Loucy (cell line): ENCODE data around the gene PRKN.

Source experiments
- EZH2phosphoT487 ChIP-seq: fragments of 200-600 bp; IDR thresholded peaks from 2 replicates; pipeline ENCODE4 v1.6.1; 2018; ENCODE audit warnings: antibody characterized with exemption, mild to moderate bottlenecking, moderate library complexity, borderline replicate concordance
- TF ChIP-seq, protein P1 (sequence below): fragments of 200-600 bp; sonication (generic); conservative IDR thresholded peaks from 2 replicates; pipeline ENCODE4 v1.5.1; 2014; ENCODE audit warnings: mild to moderate bottlenecking, antibody characterized with exemption, low read length

DNA sequence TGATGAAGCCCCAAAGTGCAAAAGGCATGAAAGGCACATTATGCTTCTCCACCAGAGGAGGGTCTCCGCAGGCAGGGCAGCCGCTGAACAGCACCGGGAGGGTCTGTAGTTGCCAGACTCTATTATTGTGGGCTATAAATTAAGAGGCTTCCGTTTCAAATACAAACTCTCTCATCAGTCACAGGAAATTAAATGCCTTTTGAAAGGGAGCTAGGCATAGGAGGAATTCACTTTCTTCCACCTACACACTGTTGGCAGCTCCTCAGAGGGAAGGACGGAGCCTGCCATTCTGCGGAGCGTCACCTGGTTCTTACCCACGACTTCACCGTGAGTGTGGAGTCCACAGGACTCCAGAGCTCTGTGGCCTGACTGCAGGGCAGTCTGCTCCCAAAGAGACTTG lies 1312.9 kb downstream of the PRKN start:
- TF ChIP-seq, protein P1, sequence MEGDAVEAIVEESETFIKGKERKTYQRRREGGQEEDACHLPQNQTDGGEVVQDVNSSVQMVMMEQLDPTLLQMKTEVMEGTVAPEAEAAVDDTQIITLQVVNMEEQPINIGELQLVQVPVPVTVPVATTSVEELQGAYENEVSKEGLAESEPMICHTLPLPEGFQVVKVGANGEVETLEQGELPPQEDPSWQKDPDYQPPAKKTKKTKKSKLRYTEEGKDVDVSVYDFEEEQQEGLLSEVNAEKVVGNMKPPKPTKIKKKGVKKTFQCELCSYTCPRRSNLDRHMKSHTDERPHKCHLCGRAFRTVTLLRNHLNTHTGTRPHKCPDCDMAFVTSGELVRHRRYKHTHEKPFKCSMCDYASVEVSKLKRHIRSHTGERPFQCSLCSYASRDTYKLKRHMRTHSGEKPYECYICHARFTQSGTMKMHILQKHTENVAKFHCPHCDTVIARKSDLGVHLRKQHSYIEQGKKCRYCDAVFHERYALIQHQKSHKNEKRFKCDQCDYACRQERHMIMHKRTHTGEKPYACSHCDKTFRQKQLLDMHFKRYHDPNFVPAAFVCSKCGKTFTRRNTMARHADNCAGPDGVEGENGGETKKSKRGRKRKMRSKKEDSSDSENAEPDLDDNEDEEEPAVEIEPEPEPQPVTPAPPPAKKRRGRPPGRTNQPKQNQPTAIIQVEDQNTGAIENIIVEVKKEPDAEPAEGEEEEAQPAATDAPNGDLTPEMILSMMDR = no peak
- no peak for TF ChIP-seq EZH2phosphoT487
